ENCODE data around the gene ARNT2. TPM values are rescaled to one million over a fixed set of nuclear protein-coding genes. Genes with fewer than 3 reads are reported as not detected.

ARNT2 gene
- total and polyA plus RNA-seq, 2 experiments from 2014 or later: 3.9 to 5.3 TPM

DNA sequence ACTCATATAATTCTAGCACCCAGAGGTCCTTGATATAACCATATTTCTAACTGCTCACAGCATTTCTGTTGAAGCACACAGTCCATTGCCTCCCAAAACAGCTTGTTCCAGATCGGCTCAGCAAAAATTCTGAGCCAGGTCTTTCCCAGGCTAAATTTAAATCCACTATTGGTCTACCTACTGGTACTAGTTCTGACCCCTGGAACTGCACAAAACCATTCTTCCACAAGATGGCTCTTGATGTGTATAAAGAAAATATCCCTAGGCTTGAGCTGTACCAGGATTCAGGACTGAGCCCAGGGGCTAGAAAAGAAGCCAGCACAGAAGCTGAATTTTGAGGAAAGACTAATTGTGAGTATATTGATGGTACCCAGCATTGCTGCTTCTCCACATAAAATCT lies 215.5 kb downstream of the ARNT2 start:
- WGBS (ENCODE audit: low lambda C conversion rate, missing lambda C conversion rate): 95% methylated on average over 1 of the region's 1 CpG

GRCh38 chr15:80620141-80620540 lies 216.0 kb downstream of the ARNT2 start:
- WGBS (ENCODE audit: low lambda C conversion rate, missing lambda C conversion rate): 95% methylated on average over 3 of the region's 3 CpGs
- no peak for DNase-seq (ENCODE audit: low spot score)
- H3K4me2 ChIP-seq: no peak overlapping the region

More for the DNA sequence above, 215.5 kb downstream of the ARNT2 start:
- Histone ChIP-seq H3K36me3 (replicated peaks; ENCODE audit: insufficient read depth, low read depth) (no peaks in the 10 kb centered on the region), H3K9me3 (ENCODE audit: low read depth) (no peaks in the 10 kb centered on the region), H3K27ac (no peak overlapping the region), H3K4me3 (no peak overlapping the region), H3K9me2 (replicated peaks; ENCODE audit: insufficient read depth) (no peaks in the 10 kb centered on the region), H2AFZ (no peak overlapping the region), H3K4me2 (no peak overlapping the region), H3K27me3 (no peaks in the 10 kb centered on the region), H3K4me1 (ENCODE audit: insufficient read depth) (no peaks in the 10 kb centered on the region), H3K79me2 (no peaks in the 10 kb centered on the region), H4K20me1 (ENCODE audit: insufficient read depth, poor library complexity, severe bottlenecking) (no peaks in the 10 kb centered on the region)
- peak; percentile 27 for DNase-seq (ENCODE audit: low spot score)
- TF ChIP-seq CTCF (IDR thresholded peaks at IDR 0.05; ENCODE audit: poor library complexity) (peak; percentile 29), EZH2 (IDR thresholded peaks at IDR 0.05; ENCODE audit: borderline replicate concordance) (no peak)

GRCh38 chr15:80620931-80621330 lies 216.7 kb downstream of the ARNT2 start:
- Histone ChIP-seq H3K9me2 (replicated peaks; ENCODE audit: insufficient read depth) (no peaks in the 10 kb centered on the region), H3K4me2 (no peak overlapping the region), H4K20me1 (ENCODE audit: insufficient read depth, poor library complexity, severe bottlenecking) (no peaks in the 10 kb centered on the region), H3K36me3 (replicated peaks; ENCODE audit: insufficient read depth, low read depth) (no peaks in the 10 kb centered on the region), H3K9me3 (ENCODE audit: low read depth) (no peaks in the 10 kb centered on the region), H3K27ac (no peak overlapping the region), H3K79me2 (no peaks in the 10 kb centered on the region), H2AFZ (no peak overlapping the region), H3K4me3 (no peak overlapping the region), H3K27me3 (no peaks in the 10 kb centered on the region), H3K4me1 (ENCODE audit: insufficient read depth) (no peaks in the 10 kb centered on the region)
- TF ChIP-seq EZH2phosphoT487 (IDR thresholded peaks at IDR 0.05; ENCODE audit: low read depth, severe bottlenecking, unreplicated experiment) (no peak), EZH2 (IDR thresholded peaks at IDR 0.05; ENCODE audit: borderline replicate concordance) (no peak), CTCF (IDR thresholded peaks at IDR 0.05; ENCODE audit: poor library complexity) (no peak)
- 89% methylated on average over 5 of the region's 5 CpGs for WGBS (ENCODE audit: low lambda C conversion rate, missing lambda C conversion rate)
- DNase-seq (ENCODE audit: low spot score): no peak

More at GRCh38 chr15:80620141-80620540, 216.0 kb downstream of the ARNT2 start:
- TF ChIP-seq EZH2 (IDR thresholded peaks at IDR 0.05; ENCODE audit: borderline replicate concordance) (no peak), EZH2phosphoT487 (IDR thresholded peaks at IDR 0.05; ENCODE audit: low read depth, severe bottlenecking, unreplicated experiment) (no peak), CTCF (IDR thresholded peaks at IDR 0.05; ENCODE audit: poor library complexity) (no peak)
- Histone ChIP-seq H3K79me2 (no peaks in the 10 kb centered on the region), H3K4me1 (ENCODE audit: insufficient read depth) (no peaks in the 10 kb centered on the region), H3K4me3 (no peak overlapping the region), H3K9me2 (replicated peaks; ENCODE audit: insufficient read depth) (no peaks in the 10 kb centered on the region), H3K27me3 (no peaks in the 10 kb centered on the region), H3K36me3 (replicated peaks; ENCODE audit: insufficient read depth, low read depth) (no peaks in the 10 kb centered on the region), H3K9me3 (ENCODE audit: low read depth) (no peaks in the 10 kb centered on the region), H4K20me1 (ENCODE audit: insufficient read depth, poor library complexity, severe bottlenecking) (no peaks in the 10 kb centered on the region), H3K27ac (no peak overlapping the region), H2AFZ (no peak overlapping the region)

DNA sequence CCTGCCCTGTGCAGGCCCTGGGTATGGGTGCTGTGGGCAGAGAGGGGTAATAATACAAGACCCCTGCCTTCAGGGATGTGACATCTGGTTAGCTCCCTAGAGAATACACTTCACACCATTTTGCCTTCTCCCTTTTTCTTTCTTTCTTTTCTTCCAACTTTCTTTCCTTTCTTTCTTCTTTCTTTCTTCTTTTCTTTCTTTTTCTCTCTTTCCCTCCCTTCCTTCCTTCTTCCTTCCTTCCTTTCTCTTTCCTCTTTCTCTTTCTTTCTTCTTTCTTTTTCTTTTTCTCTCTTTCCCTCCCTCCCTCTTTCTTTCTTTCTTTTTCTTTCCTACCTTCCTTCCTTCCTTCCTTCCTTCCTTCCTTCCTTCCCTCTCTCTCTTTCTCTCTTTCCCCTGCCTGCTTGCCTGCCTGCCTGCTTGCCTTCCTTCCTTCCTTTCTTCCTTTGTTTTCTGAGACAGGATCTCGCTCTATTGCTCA lies 222.5 kb downstream of the ARNT2 start:
- no peaks in the 10 kb centered on the region for H3K4me1 ChIP-seq (ENCODE audit: insufficient read depth)
- H3K79me2 ChIP-seq: no peaks in the 10 kb centered on the region
- DNase-seq (ENCODE audit: low spot score): no peak
- no peaks in the 10 kb centered on the region for H3K9me3 ChIP-seq (ENCODE audit: low read depth)
- H3K27me3 ChIP-seq: no peaks in the 10 kb centered on the region
- H4K20me1 ChIP-seq (ENCODE audit: insufficient read depth, poor library complexity, severe bottlenecking): no peaks in the 10 kb centered on the region
- H2AFZ ChIP-seq: no peak overlapping the region
- no peaks in the 10 kb centered on the region for H3K36me3 ChIP-seq (replicated peaks; ENCODE audit: insufficient read depth, low read depth)
- no peak for TF ChIP-seq EZH2phosphoT487 (IDR thresholded peaks at IDR 0.05; ENCODE audit: low read depth, severe bottlenecking, unreplicated experiment)
- no peak for TF ChIP-seq CTCF (IDR thresholded peaks at IDR 0.05; ENCODE audit: poor library complexity)
- TF ChIP-seq EZH2 (IDR thresholded peaks at IDR 0.05; ENCODE audit: borderline replicate concordance): no peak
- no peak overlapping the region for H3K27ac ChIP-seq
- no peak overlapping the region for H3K4me3 ChIP-seq
- no peaks in the 10 kb centered on the region for H3K9me2 ChIP-seq (replicated peaks; ENCODE audit: insufficient read depth)
- H3K4me2 ChIP-seq: no peak overlapping the region
- WGBS (ENCODE audit: low lambda C conversion rate, missing lambda C conversion rate): 100% methylated on average over 1 of the region's 1 CpG

Measured in hepatocyte (in vitro differentiated cells).